GM23248 (cell line): ENCODE results near the gene CDC14A.

Source experiments
- EZH2 ChIP-seq: fragments of 200-600 bp; sonication (generic); IDR thresholded peaks from 2 replicates; pipeline ENCODE4 v1.6.1; 2018; ENCODE audit warnings: antibody characterized with exemption, mild to moderate bottlenecking; ENCODE audit not compliant: insufficient read depth, poor library complexity, severe bottlenecking
- EZH2phosphoT487 ChIP-seq: fragments of 200-600 bp; sonication (generic); IDR thresholded peaks from 2 replicates; pipeline ENCODE4 v1.6.1; 2018; ENCODE audit warnings: antibody characterized with exemption, moderate library complexity, mild to moderate bottlenecking, low read depth; ENCODE audit not compliant: insufficient read depth

DNA sequence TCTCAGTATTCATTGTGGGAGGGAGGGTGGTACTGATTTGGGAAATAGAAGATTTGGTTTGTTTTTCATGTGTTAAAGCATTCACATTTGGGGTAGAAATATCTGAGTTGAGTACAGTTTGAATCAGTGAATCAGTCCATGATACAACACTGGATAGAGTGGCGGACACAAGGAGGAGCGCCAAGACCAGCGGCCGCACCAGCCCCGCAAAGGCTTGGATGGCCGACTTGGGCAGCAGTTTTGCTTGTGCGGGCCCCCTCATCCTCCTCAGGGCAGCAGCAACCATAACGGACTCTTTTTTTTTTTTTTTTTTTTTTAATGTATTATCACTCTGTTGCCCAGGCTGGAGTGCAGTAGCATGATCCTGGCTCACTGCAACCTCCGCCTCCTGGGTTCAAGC is 20.0 kb upstream of the CDC14A start:
- no peak for TF ChIP-seq EZH2
- no peak for TF ChIP-seq EZH2phosphoT487
